Body of pancreas (tissue), 4 donors: ENCODE data around the gene NLRP13. TPM values are rescaled to one million over a fixed set of nuclear protein-coding genes. Genes with fewer than 3 reads are reported as not detected.

Source experiments
- ATAC-seq: fragments of 150-250 bp; one replicate; pipeline ENCODE4 v1.9.1; 2016
- DNase-seq, 4 donors: peaks; one replicate each; pipeline ENCODE4 v3.0.0-alpha.2; 2019
- H3K27ac ChIP-seq, 4 donors: fragments of 200-600 bp; sonication (generic); 1 replicate in 3 of 4; 2 replicates in 1 of 4; pipeline versions ENCODE4 v1.5.1 to v1.6.1; 2016 to 2019; ENCODE audit warnings: mild to moderate bottlenecking in 1 of 4, mixed read lengths in 1 of 4, moderate library complexity in 1 of 4
- H3K27me3 ChIP-seq, 2 donors: fragments of 200-600 bp; sonication (generic); one replicate each; pipeline ENCODE4 v1.6.0; 2016; ENCODE audit warnings: mild to moderate bottlenecking in 1 of 2
- H3K36me3 ChIP-seq, 2 donors: fragments of 200-600 bp; sonication (generic); replicated peaks in 1 of 2; 2 replicates each; pipeline ENCODE4 v1.5.1; 2016; ENCODE audit warnings: low read depth in 2 of 2; ENCODE audit not compliant: insufficient read depth in 1 of 2
- H3K4me1 ChIP-seq: fragments of 200-600 bp; sonication (generic); one replicate; pipeline ENCODE4 v1.6.0; 2016
- H3K4me3 ChIP-seq, 2 donors: fragments of 200-600 bp; sonication (generic); 1 replicate in 1 of 2; 2 replicates in 1 of 2; pipeline ENCODE4 v1.5.1; 2016 to 2019
- H3K9me3 ChIP-seq, 3 donors: fragments of 200-600 bp; sonication (generic); 1 replicate in 2 of 3; 2 replicates in 1 of 3; pipeline ENCODE4 v1.5.1; 2016
- CTCF ChIP-seq, 7 experiments: fragments of 450-650 bp in 4 of 7; fragments of 200-600 bp in 3 of 7; sonication (generic) in 3 of 7; IDR thresholded peaks; one replicate each; pipeline ENCODE4 v1.5.1; 2016 to 2019; ENCODE audit warnings: antibody characterized with exemption in 7 of 7
- POLR2A ChIP-seq, 3 donors: fragments of 450-650 bp; IDR thresholded peaks; one replicate each; pipeline ENCODE4 v1.6.1; 2016; ENCODE audit warnings: antibody characterized with exemption in 3 of 3, mild to moderate bottlenecking in 2 of 3
- WGBS, 2 donors: methylation state at CpG; one replicate each; pipeline ENCODE4 v1.1.5; 2017; 5-methylcytosine and 5-hydroxymethylcytosine counted together
- intact Hi-C: fragments of 100-400 bp; cut with DNase I; formaldehyde crosslinking; loops from one replicate; pipeline ENCODE4 v1.15.1; 2023
- total RNA-seq, 2 donors: library from RNA; depleted of rRNA; stranded (reverse); fragments of >200 nt; gene quantifications; one replicate each; pipeline ENCODE4 v1.1.0, GENCODE V29; 2016

The NLRP13 gene
- total RNA-seq = not detected

GRCh38 chr19:55931936-55932386 is at the start of gene NLRP13:
TSS of gene NLRP13 (minus strand) at chr19:55932336. CDS start at chr19:55932311, 25 bp downstream.
- no peak for ATAC-seq
- Histone ChIP-seq H3K9me3 (no peaks in the 10 kb centered on the region), H3K27me3 (no peaks in the 10 kb centered on the region), H3K36me3 (no peaks in the 10 kb centered on the region), H3K4me3 (no peak within 1 kb of the TSS), H3K27ac (no peak within 1 kb of the TSS), H3K4me1 (no peaks in the 10 kb centered on the region)
- DNase-seq = no peak
- TF ChIP-seq CTCF (IDR thresholded peaks at IDR 0.05) = no peak
- no peak for TF ChIP-seq POLR2A (IDR thresholded peaks at IDR 0.05)
- WGBS, 2 donors = 69% methylated on average over 8 of the region's 8 CpGs
- intact Hi-C loops = no loop called here

- H3K27me3 ChIP-seq = no peaks in the 10 kb centered on the region
- no peak overlapping the region for H3K27ac ChIP-seq
- intact Hi-C loops = no loop called here
- no peak overlapping the region for H3K4me3 ChIP-seq
- TF ChIP-seq CTCF (IDR thresholded peaks at IDR 0.05) = no peak
- no peak for TF ChIP-seq POLR2A (IDR thresholded peaks at IDR 0.05)
- 56% methylated on average over 7 to 9 of the region's 9 CpGs for WGBS, 2 donors
- H3K36me3 ChIP-seq = no peaks in the 10 kb centered on the region
- peaks cover 0 to 5% (median 0%) of the 10 kb centered on the region in 3 donors for H3K9me3 ChIP-seq
- DNase-seq (no peak), ATAC-seq (no peak)
- H3K4me1 ChIP-seq = no peaks in the 10 kb centered on the region
Observed at GRCh38 chr19:55980415-55980814, 48.3 kb upstream of the NLRP13 start.

- H3K27me3 ChIP-seq = no peaks in the 10 kb centered on the region
- intact Hi-C loops = no loop called here
- H3K4me1 ChIP-seq = no peaks in the 10 kb centered on the region
- peaks cover 0 to 1% (median 0%) of the 10 kb centered on the region in 3 donors for H3K9me3 ChIP-seq
- no peak for TF ChIP-seq CTCF (IDR thresholded peaks at IDR 0.05)
- TF ChIP-seq POLR2A (IDR thresholded peaks at IDR 0.05) = no peak
- DNase-seq (no peak), ATAC-seq (no peak)
- no peak overlapping the region for H3K27ac ChIP-seq
- no peaks in the 10 kb centered on the region for H3K36me3 ChIP-seq
- H3K4me3 ChIP-seq = no peak overlapping the region
- WGBS, 2 donors = 25 to 31% methylated on average over 3 of the region's 3 CpGs
Observed at GRCh38 chr19:55973982-55974381, 41.8 kb upstream of the NLRP13 start.

- 72 to 83% methylated on average over 10 of the region's 10 CpGs for WGBS, 2 donors
- TF ChIP-seq CTCF (IDR thresholded peaks at IDR 0.05) (no peak), POLR2A (IDR thresholded peaks at IDR 0.05) (no peak)
- no peaks in the 10 kb centered on the region for H3K9me3 ChIP-seq
- no peaks in the 10 kb centered on the region for H3K36me3 ChIP-seq
- no peak overlapping the region for H3K27ac ChIP-seq
- DNase-seq (no peak), ATAC-seq (no peak)
- no peaks in the 10 kb centered on the region for H3K27me3 ChIP-seq
- intact Hi-C loops = no loop called here
- H3K4me3 ChIP-seq = no peak overlapping the region
- no peaks in the 10 kb centered on the region for H3K4me1 ChIP-seq
Observed at GRCh38 chr19:55962186-55962585, 30.1 kb upstream of the NLRP13 start.

- no peak for ATAC-seq
Observed at GRCh38 chr19:55959996-55960675, 28.0 kb upstream of the NLRP13 start.

More at GRCh38 chr19:55959996-55960675, 28.0 kb upstream of the NLRP13 start:
- Histone ChIP-seq H3K4me1 (no peaks in the 10 kb centered on the region), H3K4me3 (no peak overlapping the region), H3K27me3 (no peaks in the 10 kb centered on the region), H3K36me3 (no peaks in the 10 kb centered on the region), H3K9me3 (no peaks in the 10 kb centered on the region), H3K27ac (no peak overlapping the region)
- intact Hi-C loops = no loop called here
- DNase-seq = no peak
- 61 to 79% methylated on average over 6 of the region's 6 CpGs for WGBS, 2 donors
- TF ChIP-seq POLR2A (IDR thresholded peaks at IDR 0.05) = no peak
- no peak for TF ChIP-seq CTCF (IDR thresholded peaks at IDR 0.05)
